BJ (cell line): ENCODE results near the gene ACVR1B. TPM values are rescaled to one million over a fixed set of nuclear protein-coding genes. Genes with fewer than 3 reads are reported as not detected.
A peak's percentile ranks its signal among the peaks of the same experiment; 100 is the strongest.

Experiments
- CTCF ChIA-PET: fragments of 350-600 bp; formaldehyde crosslinking; extraction: SDS; loops from one replicate; lab custom pipeline; 2021; ENCODE audit warnings: antibody characterized with exemption, inconsistent platforms; lab: Yijun Ruan, JAX
- POLR2A ChIA-PET: fragments of 300-600 bp; sonication (Branson Sonifier 250); formaldehyde crosslinking; extraction: SDS; loops from one replicate; lab custom pipeline; 2021; ENCODE audit warnings: antibody characterized with exemption; lab: Charles Lee
- DNase-seq: peaks from one replicate; pipeline ENCODE4 v3.0.0-alpha.2; 2011; ENCODE audit warnings: low read depth
- H3K27me3 ChIP-seq: 2 replicates; pipeline ENCODE4 v1.6.0; 2011; ENCODE audit warnings: low read length; ENCODE audit not compliant: control insufficient read depth, insufficient read depth
- H3K36me3 ChIP-seq: 2 replicates; pipeline ENCODE4 v1.5.1; 2011; ENCODE audit warnings: low read length; ENCODE audit not compliant: control insufficient read depth, insufficient read depth
- H3K4me3 ChIP-seq: 2 replicates; pipeline ENCODE4 v1.5.1; 2011; ENCODE audit warnings: low read depth, mild to moderate bottlenecking, control low read depth, low read length
- polyA plus RNA-seq: library from polyadenylated mRNA; depleted of rRNA; stranded (reverse); fragments of >200 nt; gene quantifications from 2 replicates; pipeline ENCODE4 v1.2.3, GENCODE V29; 2011
- TF ChIP-seq, protein P1 (sequence below): IDR thresholded peaks from 2 replicates; pipeline ENCODE4 v1.5.1; 2011; ENCODE audit warnings: low read depth, mild to moderate bottlenecking, control low read depth, inconsistent platforms, low read length, moderate library complexity; ENCODE audit not compliant: insufficient read depth

The ACVR1B gene
- polyA plus RNA-seq, 1 experiment = 12.9 TPM

DNA sequence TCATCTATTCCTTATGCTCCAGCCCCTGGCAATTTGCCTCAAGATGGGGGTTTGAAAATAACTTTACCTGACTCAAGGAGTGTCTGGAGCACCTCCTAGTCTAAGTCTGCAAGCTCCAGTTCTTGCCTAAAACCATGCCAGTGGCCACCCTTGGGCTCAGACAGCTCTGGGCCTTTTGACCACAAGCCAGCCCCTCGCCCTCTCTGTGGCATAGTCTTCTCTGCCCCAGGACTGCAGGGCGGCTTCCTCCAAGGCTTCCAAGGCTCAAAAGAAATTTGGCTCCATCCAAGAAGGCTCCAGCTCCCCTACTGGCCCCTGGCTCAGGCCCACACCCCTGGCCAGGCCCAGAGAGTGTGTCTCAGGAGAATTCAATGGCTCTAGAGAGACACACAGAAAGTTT, 29.4 kb upstream of the ACVR1B start:
- Histone ChIP-seq H3K4me3 (no peak overlapping the region), H3K36me3 (peaks cover 1% of the 10 kb centered on the region; the same call in 1 of the 2 replicates), H3K27me3 (no peaks in the 10 kb centered on the region)
- POLR2A ChIA-PET = no interaction called here
- CTCF ChIA-PET = interaction anchor here (0.7 to 8.8 kb wide), 14 partner anchors 10 to 104 kb away, joined by 3 to 165 read pairs (median 10); partner anchors contain the start of genes ACVR1B, ACVRL1 and ANKRD33
- TF ChIP-seq, protein P1, sequence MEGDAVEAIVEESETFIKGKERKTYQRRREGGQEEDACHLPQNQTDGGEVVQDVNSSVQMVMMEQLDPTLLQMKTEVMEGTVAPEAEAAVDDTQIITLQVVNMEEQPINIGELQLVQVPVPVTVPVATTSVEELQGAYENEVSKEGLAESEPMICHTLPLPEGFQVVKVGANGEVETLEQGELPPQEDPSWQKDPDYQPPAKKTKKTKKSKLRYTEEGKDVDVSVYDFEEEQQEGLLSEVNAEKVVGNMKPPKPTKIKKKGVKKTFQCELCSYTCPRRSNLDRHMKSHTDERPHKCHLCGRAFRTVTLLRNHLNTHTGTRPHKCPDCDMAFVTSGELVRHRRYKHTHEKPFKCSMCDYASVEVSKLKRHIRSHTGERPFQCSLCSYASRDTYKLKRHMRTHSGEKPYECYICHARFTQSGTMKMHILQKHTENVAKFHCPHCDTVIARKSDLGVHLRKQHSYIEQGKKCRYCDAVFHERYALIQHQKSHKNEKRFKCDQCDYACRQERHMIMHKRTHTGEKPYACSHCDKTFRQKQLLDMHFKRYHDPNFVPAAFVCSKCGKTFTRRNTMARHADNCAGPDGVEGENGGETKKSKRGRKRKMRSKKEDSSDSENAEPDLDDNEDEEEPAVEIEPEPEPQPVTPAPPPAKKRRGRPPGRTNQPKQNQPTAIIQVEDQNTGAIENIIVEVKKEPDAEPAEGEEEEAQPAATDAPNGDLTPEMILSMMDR = no peak
- DNase-seq = no peak

DNA sequence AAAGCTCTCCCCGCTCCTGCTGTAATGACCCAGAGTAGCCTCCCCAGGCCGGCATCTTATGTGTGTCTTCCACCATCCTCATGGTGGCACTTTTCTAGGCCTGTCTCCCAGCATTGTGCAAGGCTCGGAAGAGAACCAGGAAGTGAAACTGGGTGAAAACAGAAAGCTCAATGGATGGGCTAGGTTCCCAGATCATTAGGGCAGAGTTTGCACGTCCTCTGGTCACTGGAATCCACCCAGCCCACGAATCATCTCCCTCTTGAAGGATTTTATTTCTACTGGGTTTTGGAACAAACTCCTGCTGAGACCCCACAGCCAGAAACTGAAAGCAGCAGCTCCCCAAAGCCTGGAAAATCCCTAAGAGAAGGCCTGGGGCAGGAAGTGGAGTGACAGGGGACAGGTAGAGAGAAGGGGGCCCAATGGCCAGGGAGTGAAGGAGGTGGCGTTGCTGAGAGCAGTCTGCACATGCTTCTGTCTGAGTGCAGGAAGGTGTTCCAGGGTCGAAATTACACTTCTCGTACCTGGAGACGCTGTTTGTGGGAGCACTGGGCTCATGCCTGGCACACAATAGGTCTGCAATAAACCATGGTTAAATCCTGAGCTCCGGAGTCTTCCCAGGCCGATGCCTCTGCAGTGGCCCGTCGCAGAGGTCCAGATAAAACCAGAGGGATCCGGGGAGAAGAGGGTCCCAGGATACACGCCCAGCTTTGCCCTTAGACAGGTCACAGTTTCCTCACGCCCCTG, 28.6 kb upstream of the ACVR1B start:
- H3K27me3 ChIP-seq = no peaks in the 10 kb centered on the region
- TF ChIP-seq, protein P1 = no peak
- DNase-seq = peak; percentile 26
- CTCF ChIA-PET = interaction anchor here (0.7 to 8.8 kb wide), 22 partner anchors 9 to 504 kb away, joined by 3 to 165 read pairs (median 6); partner anchors contain the start of genes ACVR1B, ACVRL1 and ANKRD33
- POLR2A ChIA-PET = no interaction called here
- no peak overlapping the region for H3K4me3 ChIP-seq
- peaks cover 1% of the 10 kb centered on the region; the same call in 1 of the 2 replicates for H3K36me3 ChIP-seq

DNA sequence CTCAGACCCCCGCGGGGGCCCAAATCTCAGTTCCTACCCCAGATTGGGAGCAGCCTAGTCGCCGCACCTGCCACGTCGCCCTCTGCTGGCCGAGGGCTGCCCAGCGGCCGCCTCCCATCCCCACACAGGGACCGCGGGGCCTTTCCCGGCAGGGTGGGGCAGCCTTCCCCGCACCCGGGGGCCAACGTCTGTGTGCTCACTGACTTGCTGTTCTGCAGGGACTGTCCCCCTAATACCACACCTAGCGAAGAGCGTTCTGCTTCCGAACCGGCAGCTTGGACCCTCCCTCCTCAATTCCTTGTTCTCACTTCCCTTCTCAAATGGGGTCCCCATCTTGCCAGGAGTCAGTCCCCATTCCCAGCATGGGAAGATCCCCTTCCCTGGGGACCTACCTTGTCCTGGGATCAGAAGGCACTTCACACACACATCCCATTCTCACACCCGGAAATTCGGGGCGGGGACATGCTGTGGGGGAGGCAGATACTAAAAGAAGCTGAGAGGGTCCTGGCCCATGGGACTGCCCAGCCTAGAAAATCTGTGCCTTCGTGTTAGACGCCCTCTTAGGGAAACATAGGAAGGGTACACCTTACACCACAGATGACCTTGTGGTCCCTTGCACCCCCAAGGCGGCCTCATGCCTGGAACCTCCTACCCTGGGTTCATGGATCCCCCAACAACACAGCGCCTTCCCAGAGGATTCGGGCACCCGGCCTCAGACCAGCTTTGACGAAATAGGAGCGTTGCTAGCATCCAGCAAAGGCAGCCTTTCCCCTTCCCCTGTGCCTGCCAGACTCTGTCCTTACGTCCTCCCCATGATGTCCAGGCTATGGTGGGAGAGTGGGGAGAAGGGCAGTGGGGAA, 27.8 kb upstream of the ACVR1B start:
- Histone ChIP-seq H3K4me3 (0 out of 2 replicates have a peak overlapping the region, but pooled peaks have one; percentile 6), H3K27me3 (no peaks in the 10 kb centered on the region), H3K36me3 (peaks cover 1% of the 10 kb centered on the region; the same call in 1 of the 2 replicates)
- no peak for DNase-seq
- CTCF ChIA-PET = interaction anchor here (0.9 to 8.8 kb wide), 24 partner anchors 11 to 505 kb away, joined by 3 to 165 read pairs (median 6); partner anchors contain the start of genes ACVR1B, ACVRL1 and ANKRD33
- POLR2A ChIA-PET = no interaction called here
- TF ChIP-seq, protein P1 = peak; percentile 94

DNA sequence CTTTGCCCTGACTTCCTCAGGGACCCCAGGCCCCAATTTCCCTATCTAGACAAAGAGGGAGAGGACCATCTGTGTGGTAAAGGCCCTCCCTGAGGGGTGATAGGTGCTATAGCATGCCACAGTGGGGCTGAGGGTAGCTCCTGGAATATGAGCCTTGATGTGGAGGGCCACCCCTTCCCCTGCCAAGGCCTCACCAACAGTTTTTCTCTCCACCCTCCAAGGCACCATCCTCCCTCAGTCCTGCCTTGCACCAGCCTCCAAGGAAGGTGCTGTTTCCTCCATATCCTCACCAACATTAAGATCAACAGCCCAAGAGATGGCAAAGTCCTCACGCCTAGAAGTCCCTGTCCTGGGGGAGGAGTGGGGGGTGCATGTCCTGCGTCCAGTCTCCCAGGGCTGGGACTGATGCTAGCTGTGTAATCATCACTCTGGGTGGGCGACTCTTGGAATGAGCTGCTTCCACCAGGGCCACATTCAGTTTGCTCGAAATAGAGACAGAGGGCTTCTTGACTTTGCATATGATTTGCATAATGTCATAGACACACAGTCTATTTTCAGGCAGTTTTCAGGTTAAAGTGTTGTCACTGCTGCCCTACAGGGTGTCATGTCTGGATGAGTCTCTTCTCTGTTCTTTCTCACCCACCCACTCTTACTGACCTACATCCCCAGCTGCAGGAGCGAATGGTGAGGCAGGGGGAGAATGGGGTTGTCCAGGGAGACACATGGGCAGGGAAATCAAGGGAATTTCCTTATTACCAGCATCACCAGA, 26.8 kb upstream of the ACVR1B start:
- TF ChIP-seq, protein P1 = no peak
- Histone ChIP-seq H3K4me3 (no peak overlapping the region), H3K36me3 (no peaks in the 10 kb centered on the region), H3K27me3 (no peaks in the 10 kb centered on the region)
- ChIA-PET POLR2A (interaction anchor here (0.6 kb wide), 1 partner anchor 8 kb away, joined by 3 read pairs; no protein-coding TSS in a partner anchor), CTCF (interaction anchor here (1.0 to 8.8 kb wide), 12 partner anchors 10 to 98 kb away, joined by 3 to 165 read pairs (median 10); partner anchors contain the start of genes ACVR1B, ACVRL1 and ANKRD33)
- no peak for DNase-seq
